ENCODE measurements around the gene CES2.

GRCh38 chr16:66935314-66936011 is at the start of gene CES2:
- TF ChIP-seq GABPB1 (CRISPR knock-in tag; IDR thresholded peaks at IDR 0.05) = no peak
- TF ChIP-seq ZBTB49 (CRISPR knock-in tag; IDR thresholded peaks at IDR 0.05; ENCODE audit: borderline replicate concordance) = no peak
- no peak for TF ChIP-seq ZBTB11 (CRISPR knock-in tag; IDR thresholded peaks at IDR 0.05)
- TF ChIP-seq PRPF4 (IDR thresholded peaks at IDR 0.05; ENCODE audit: insufficient read depth, low read depth, low read length, poor library complexity, severe bottlenecking) = no peak
- TF ChIP-seq FOXO4 (CRISPR knock-in tag; IDR thresholded peaks at IDR 0.05) = no peak
